DMS 273 treated with DMSO at 0.1 percent for 48 hours (cell line): ENCODE results near the gene PLCB4.

Experiments used
- DNase-seq: peaks from one replicate; lab custom pipeline; 2025; lab: John Stamatoyannopoulos, UW

Gene PLCB4

GRCh38 chr20:9103955-9104354 lies 35.1 kb downstream of the PLCB4 start:
- DNase-seq = no peak

DNA sequence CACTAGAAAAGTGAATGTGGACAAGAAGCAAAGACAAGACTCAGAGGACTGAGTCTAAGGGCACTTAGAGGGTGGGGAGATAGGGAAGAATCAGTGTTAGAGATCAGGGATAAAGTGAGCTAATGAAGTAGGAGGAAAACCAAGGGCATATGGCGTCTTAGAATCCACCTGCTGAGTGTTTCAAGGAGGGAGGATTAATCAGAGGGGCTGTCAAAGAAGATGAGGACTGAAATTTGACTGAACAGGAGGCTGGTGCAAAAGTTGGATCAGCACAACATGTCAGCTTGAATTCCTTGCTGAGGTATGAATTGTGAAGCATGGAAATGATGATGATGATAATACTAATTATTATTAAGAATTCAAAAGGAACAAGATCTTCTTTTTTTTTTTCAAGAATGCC lies 39.4 kb downstream of the PLCB4 start:
- DNase-seq = no peak

DNA sequence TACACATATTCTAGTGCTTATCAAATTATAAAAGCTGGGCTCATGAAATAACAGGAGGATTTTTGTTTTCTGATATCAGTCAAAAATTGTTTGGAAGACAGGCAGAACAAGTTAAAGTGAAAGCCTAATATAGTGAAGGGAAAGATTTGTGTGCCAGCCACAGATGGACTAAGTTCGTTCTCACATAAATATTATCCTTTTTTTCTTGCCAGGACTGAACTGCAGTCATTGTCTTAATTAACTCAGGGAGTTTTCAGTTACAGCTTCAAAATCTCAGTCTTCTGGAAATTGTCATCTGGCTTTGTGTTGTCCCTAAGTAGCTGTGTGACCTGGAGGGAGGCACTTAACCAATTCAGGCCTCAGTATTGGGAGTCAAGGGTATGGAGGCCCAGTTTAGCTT lies 40.7 kb downstream of the PLCB4 start:
- DNase-seq = no peak

GRCh38 chr20:9110365-9110764 lies 41.5 kb downstream of the PLCB4 start:
- DNase-seq = no peak

- DNase-seq = no peak
Observed at GRCh38 chr20:9110916-9111432, 42.1 kb downstream of the PLCB4 start.

DNA sequence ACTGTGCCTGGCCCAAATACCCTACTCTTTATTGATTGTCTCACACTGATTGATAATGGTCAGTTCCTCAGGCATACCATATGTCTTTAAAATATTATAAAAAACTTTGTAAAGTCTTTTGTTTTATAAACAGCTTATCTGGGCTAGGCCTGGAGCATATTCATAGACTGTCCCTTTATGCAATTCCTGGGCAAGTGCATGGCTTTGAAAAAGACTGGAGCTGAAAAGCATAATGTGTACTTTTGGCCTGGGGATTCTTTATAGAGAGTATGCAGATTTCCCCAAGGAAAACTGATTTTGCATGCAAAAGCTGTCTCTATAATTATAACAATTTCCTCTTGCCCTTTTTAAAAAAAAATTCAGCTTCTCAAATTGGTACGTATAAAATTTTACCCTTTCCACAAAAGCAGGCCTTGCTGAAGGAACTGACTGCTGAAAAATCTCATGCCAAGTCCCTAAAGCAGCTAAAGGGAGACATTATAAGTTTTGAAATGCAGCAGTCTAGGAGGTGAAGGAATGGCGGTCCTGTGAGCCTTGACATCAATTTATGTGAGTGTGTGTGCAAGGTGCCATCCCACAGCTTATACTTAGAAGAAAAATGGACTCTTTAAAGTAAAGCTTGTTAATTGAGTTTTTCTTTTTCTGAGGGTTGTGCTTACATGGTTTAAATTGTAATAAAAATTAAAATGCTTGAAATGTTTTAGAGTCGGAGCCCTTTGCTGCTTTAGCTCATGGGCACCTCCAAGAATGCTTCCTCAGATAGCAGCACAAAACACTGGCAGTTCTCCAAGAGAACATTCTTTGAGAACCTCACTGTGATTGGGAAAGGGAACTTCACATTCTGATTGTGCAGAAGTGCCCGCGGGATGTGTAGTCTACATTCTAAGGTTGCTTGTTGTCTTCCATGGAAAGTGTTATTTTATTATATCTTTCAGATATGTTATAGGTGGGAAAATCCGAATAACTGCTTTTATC lies 43.9 kb downstream of the PLCB4 start:
- no peak for DNase-seq

DNA sequence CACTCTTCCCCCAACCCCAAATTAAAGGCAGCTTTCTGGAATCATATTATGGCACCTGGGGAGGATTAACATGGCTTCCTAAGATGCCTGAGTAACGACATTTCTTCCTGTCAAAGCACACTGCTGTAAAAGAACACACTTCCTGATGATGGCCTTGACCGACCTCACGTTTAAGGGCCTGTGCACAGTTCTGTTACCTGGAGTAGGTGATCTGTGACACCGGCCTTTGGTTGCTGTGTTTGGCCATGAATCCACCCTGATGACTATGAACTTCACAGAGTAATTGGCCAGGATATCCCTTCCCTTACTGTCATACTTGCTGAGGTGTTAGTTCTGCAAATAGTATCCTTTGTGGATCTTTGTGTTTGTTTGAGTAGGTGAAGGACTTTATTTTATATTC lies 45.8 kb downstream of the PLCB4 start:
- DNase-seq = no peak

DNA sequence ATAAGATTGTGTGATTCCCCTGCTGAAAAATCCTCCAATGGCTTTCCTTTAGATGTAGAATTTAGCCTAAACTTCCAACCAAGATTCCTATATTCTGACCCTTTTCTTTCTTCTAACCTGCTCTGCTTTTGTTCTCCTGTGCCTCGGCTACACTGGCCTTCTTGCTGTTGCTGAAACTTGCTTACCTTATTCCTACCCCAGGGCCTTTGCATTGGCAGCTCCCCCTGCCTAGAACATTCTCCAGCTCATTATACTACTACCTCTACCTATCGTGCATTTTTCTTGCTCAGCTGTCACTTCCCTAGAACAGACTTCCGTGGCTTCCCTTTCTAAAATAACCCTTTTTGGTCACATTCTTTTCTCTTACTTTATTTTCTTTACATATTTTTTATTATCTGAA lies 48.7 kb downstream of the PLCB4 start:
- DNase-seq = no peak

GRCh38 chr20:9119776-9120175 lies 50.9 kb downstream of the PLCB4 start:
- DNase-seq = peak; percentile 93

DNA sequence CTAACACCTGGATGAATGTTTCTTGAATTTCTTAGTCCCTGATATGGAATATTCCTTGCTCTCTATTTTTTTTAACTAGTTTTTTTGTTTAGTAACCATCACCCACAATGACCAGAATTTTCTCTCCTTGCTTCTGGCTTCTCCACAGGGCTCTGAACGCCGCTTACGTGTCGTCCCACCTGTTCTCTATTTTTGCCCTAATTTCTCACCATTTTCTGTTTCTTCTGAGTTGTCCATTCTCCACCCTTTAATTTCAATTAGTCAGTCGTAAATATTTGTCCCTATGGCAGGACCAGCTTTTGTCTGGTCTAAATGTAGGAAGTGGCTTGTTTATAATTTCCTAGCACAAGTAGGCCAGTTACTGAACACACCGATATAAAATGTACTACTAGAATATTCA lies 52.3 kb downstream of the PLCB4 start:
- no peak for DNase-seq

- DNase-seq = no peak
Observed at GRCh38 chr20:9122571-9122970, 53.7 kb downstream of the PLCB4 start.

DNA sequence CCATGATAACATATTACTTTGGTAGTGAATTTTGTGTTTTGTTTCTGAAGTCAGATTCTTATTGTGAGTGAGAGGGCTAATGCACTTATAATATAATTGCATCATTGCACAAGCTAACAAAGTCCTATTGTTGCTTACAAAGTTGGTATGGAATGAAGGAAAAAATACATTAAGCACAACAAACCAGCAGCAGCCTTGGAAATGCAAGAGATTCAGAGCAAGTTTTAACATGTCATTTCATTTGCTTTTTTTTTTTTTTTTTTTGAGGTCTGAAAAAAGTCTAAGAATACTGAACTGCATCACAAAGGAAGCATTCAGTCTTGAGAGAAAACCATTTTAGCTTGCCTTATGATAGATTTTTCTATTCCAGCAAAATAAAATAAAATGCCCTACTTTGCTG lies 57.6 kb downstream of the PLCB4 start:
- DNase-seq = no peak

- DNase-seq = no peak
Observed at GRCh38 chr20:9128568-9128967, 59.7 kb downstream of the PLCB4 start.

DNA sequence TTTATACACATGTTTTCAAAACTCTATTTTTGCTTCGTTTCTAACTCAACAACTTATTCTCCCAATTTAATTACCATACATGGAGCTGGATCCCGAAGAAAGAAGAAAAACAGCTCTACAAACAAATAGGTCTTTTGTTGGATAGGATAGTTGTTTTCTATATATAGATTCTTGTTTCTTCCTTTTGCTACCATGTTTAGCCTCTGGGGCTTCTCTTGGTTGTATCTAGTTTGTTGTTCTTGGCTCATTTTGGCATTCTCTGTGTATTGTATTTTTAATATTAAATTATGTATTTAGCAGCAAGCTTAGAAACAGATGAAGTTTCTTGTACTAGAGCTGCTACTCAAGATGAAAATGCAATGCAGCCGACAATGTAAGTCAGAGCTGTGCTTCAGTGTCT lies 60.9 kb downstream of the PLCB4 start:
- DNase-seq = no peak

DNA sequence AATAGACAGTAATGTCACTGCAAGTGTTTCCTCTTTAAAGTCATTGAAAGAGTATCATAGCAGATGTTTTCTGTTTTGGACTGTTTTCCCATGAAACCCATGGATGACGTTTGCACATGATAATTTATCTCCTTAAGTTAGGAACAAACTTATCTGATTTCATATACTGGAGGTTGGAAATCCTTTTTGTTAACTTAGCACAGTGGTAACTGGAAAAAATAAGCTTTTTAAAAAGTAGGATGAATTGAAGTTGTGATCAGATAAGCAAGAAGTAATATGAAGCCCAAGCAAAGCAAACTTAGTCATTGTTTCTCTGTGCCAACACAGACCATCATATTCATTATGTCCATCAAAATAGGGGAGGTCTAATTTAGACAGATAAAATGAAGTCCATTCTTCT lies 61.6 kb downstream of the PLCB4 start:
- DNase-seq = no peak

GRCh38 chr20:9131841-9132240 lies 63.0 kb downstream of the PLCB4 start:
- no peak for DNase-seq

GRCh38 chr20:9134346-9134745 lies 65.5 kb downstream of the PLCB4 start:
- DNase-seq = no peak

GRCh38 chr20:9136114-9136513 lies 67.2 kb downstream of the PLCB4 start:
- DNase-seq = no peak

DNA sequence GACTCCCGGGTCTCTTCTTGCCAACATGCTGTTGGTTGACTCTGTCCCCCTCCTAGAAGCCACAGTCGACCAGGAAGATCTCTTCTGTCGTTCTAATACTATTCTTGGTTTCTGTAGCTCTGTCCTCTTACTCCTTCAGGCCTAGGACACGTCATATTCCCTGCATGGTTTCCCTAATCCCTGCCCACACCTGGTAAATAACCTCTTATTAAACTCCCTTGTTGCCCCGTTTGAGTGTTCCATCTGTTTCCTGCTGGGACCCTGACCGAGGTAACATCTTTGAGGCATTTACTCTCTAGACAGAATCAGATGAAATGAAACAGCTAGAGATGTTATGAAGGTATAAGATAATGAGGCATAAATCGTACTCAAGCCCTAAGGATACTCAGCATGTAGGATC lies 68.1 kb downstream of the PLCB4 start:
- DNase-seq = no peak

DNA sequence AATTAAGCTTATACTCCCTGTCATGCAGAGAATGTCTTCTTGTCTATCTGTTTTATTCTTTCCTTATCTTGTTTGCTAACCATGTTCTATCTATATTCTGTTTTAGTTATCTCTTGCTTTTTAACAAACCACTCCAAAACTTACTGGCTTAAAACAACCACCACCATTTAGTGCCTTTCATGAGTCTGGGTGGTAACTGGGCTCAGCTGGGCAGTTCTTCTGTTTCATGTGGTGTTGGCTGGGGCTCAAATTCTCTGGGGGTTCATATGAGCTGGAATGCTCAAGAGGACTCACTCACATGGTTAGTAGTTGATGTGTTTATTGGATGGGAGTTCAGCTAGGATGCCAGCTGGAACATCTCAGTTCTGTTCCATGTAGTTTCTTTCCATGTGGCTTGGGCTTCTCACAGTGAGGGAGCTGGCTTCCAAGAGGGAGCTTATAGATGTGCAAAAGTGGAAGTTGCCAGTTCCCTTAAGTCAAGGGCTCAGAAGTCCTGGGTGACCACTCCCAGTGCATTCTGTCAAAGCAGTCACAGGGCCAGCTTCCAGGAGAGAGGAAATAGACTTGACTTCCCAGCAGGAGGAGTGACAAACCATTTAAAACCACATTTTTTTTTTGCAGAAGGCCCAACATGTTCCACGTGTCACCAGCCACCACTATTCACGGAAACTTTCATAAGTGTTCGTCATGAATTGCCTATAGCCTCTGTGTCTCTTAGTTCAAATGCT lies 70.4 kb downstream of the PLCB4 start:
- no peak for DNase-seq

DNA sequence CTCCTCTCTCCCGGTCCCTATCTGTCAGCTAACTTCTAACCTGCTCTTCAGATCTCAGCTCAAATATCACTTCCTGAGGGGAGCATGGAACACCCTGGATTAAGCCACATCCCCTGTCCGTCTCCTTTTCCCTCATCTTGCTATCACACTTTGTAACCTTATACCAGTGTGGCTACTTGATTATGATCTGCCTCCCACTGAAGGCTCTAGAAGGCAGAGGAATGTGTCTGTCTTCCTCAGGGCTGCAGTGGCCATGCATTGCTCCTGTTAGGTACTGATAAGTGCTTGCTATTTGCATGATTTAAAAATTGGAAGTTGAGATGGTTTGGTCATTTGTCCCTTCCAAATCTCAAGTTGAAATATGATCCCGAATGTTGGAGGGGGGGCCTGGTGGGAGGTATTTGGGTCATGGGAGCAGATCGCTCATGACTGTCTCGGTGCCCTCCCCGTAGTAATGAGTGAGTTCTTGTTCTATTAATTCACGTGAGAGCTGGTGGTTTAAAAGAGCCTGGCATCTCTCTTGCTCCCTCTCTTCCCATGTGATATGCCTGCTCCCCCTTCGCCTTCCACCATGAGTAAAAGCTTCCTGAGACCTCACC lies 71.4 kb downstream of the PLCB4 start:
- DNase-seq = no peak

GRCh38 chr20:9141070-9141469 lies 72.2 kb downstream of the PLCB4 start:
- DNase-seq = no peak

DNA sequence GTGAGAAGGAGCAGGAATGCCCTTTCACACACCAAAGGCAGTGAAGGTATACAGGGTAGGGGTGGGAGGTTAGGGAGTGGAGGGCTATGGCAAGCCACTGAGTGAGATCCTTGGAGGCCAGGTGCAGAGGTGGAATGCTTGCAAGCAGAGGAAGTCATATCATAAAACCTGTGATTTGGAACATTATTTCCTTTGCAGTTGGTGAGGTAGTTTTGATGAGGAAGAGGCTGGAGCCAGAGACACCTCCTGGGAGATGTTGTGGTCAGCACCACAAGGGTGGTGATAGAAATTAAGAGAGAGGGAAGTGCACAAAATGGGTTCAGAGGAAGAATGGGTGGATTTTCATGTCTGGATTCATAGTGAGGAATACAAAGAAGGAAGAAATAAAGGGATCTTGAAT lies 73.0 kb downstream of the PLCB4 start:
- no peak for DNase-seq
